ENCODE measurements around the gene DDX1. TPM values are rescaled to one million over a fixed set of nuclear protein-coding genes. Genes with fewer than 3 reads are reported as not detected.

Gene DDX1
- total RNA-seq, 1 experiment from 2014 or later, result 70.7 TPM

DNA sequence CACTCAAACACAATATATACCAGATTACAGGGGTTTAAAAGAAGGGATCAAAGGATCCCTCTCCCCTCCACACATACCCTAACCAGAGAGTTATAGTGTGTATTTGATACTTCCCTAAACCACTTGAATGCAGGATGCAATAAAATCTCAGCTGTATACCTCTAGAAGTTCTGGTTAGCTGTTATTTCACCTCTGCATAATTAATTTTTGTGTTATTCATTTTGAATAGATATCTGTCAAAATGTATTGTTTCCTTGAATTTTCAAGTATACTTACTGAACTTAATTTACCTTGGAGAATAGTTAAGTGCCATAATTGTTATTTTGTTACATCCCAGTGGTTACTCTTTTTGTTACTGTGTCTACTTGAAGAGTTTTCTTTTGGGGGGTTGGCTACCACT lies 34.5 kb downstream of the DDX1 start:
- DNase-seq, result no peak
- Histone ChIP-seq H3K9me2 (ENCODE audit: insufficient read depth) (no peaks in the 10 kb centered on the region), H3F3A (ENCODE audit: insufficient read depth, low read depth) (no peaks in the 10 kb centered on the region), H3K9me3 (ENCODE audit: insufficient read depth, low read depth) (no peaks in the 10 kb centered on the region), H2AFZ (no peak overlapping the region), H3K79me2 (ENCODE audit: low read depth) (no peaks in the 10 kb centered on the region), H4K20me1 (ENCODE audit: insufficient read depth) (peaks cover 10% of the 10 kb centered on the region; the same call in 1 of the 2 replicates), H3K4me3 (no peak overlapping the region), H3K27ac (no peak overlapping the region), H3K4me1 (replicated peaks; ENCODE audit: insufficient read depth) (no peaks in the 10 kb centered on the region), H3K27me3 (ENCODE audit: insufficient read depth, low read depth) (no peaks in the 10 kb centered on the region), H3K36me3 (ENCODE audit: low read depth) (peaks cover 56% of the 10 kb centered on the region), H3K4me2 (no peak overlapping the region)
- BruUV-seq (replicated peaks), result no TSS peak
- TF ChIP-seq CTCF (conservative IDR thresholded peaks at IDR 0.05) (no peak), EZH2 (IDR thresholded peaks at IDR 0.05; ENCODE audit: low read depth) (no peak)
- intact Hi-C loops (cut with micrococcal nuclease; ENCODE audit: unreplicated experiment), result no loop called here
- ChIA-PET POLR2A (ENCODE audit: unreplicated experiment) (no interaction called here), CTCF (no interaction called here)

DNA sequence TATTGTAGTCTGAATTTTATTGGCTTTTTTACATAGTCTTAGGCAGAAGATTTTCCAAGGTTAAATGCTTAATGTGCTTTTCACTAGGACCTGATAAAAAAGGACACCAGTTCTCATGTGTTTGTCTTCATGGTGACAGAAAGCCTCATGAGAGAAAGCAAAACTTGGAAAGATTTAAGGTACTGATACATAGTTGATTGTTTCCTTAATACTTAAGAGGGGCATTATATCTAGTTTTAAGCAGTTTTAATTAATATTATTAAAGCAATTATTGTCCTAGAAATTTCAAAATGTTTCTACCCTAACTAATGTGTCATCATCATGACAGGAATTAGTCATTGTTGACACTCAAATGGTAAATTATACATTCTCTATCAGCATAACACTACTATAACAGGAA lies 35.3 kb downstream of the DDX1 start:
- Histone ChIP-seq H3K4me3 (no peak overlapping the region), H3F3A (ENCODE audit: insufficient read depth, low read depth) (no peaks in the 10 kb centered on the region), H3K36me3 (ENCODE audit: low read depth) (peaks cover 62% of the 10 kb centered on the region), H3K4me1 (replicated peaks; ENCODE audit: insufficient read depth) (no peaks in the 10 kb centered on the region), H3K9me3 (ENCODE audit: insufficient read depth, low read depth) (no peaks in the 10 kb centered on the region), H3K79me2 (ENCODE audit: low read depth) (no peaks in the 10 kb centered on the region), H3K27me3 (ENCODE audit: insufficient read depth, low read depth) (no peaks in the 10 kb centered on the region), H3K9me2 (ENCODE audit: insufficient read depth) (no peaks in the 10 kb centered on the region), H3K4me2 (no peak overlapping the region), H2AFZ (no peak overlapping the region), H4K20me1 (ENCODE audit: insufficient read depth) (peaks cover 10% of the 10 kb centered on the region; the same call in 1 of the 2 replicates), H3K27ac (no peak overlapping the region)
- no TSS peak for BruUV-seq (replicated peaks)
- CTCF ChIA-PET, result no interaction called here
- POLR2A ChIA-PET (ENCODE audit: unreplicated experiment), result no interaction called here
- no peak for TF ChIP-seq EZH2 (IDR thresholded peaks at IDR 0.05; ENCODE audit: low read depth)
- no peak for TF ChIP-seq CTCF (conservative IDR thresholded peaks at IDR 0.05)
- DNase-seq, result no peak
- intact Hi-C loops (cut with micrococcal nuclease; ENCODE audit: unreplicated experiment), result no loop called here

DNA sequence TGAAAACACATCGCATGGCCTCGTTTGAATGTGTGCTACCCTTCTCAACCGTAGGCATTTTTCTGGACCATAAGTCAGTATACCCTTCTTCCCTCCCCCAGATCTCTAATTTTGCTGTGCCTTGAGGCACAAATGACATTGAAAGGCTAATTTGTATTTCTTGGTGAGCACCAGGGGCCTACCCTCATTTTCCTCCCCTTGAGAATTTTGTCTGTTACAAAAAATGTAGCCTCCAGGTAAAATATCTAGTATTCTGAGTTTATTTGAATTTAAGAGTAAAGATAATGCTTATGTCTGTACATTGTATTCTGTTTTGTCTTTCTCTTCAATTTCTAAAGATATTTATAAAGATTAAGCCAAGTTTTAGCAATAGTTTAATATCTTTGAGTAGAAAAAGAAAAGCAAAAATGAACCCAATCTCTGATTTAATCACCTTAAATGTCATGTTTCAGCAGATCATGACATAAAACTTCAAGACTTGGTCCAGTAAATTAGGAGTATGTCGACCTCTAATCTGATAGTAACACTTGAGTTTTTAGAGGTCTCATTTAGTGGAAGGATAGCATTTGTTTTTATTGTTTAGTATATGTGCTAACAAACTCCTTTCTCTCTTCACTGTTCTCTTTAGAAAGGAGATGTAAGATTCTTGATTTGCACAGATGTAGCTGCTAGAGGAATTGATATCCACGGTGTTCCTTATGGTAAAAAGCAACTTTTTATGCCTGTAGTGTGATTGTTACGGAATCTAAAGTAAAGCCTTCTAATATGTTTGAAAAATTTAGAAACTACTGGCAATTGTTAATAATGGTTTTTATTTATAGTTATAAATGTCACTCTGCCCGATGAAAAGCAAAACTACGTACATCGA lies 36.4 kb downstream of the DDX1 start:
- no TSS peak for BruUV-seq (replicated peaks)
- ChIA-PET CTCF (no interaction called here), POLR2A (ENCODE audit: unreplicated experiment) (no interaction called here)
- Histone ChIP-seq H2AFZ (no peak overlapping the region), H3K79me2 (ENCODE audit: low read depth) (no peaks in the 10 kb centered on the region), H3K9me2 (ENCODE audit: insufficient read depth) (no peaks in the 10 kb centered on the region), H3K27me3 (ENCODE audit: insufficient read depth, low read depth) (no peaks in the 10 kb centered on the region), H3K36me3 (ENCODE audit: low read depth) (peaks cover 55% of the 10 kb centered on the region), H3F3A (ENCODE audit: insufficient read depth, low read depth) (no peaks in the 10 kb centered on the region), H4K20me1 (ENCODE audit: insufficient read depth) (peaks cover 10% of the 10 kb centered on the region; the same call in 1 of the 2 replicates), H3K4me2 (no peak overlapping the region), H3K4me3 (no peak overlapping the region), H3K9me3 (ENCODE audit: insufficient read depth, low read depth) (no peaks in the 10 kb centered on the region), H3K4me1 (replicated peaks; ENCODE audit: insufficient read depth) (no peaks in the 10 kb centered on the region), H3K27ac (no peak overlapping the region)
- intact Hi-C loops (cut with micrococcal nuclease; ENCODE audit: unreplicated experiment), result no loop called here
- no peak for DNase-seq
- TF ChIP-seq CTCF (conservative IDR thresholded peaks at IDR 0.05), result no peak
- no peak for TF ChIP-seq EZH2 (IDR thresholded peaks at IDR 0.05; ENCODE audit: low read depth)
